Panc1 (cell line): ENCODE results near the gene TFAP2A. TPM values are rescaled to one million over a fixed set of nuclear protein-coding genes. Genes with fewer than 3 reads are reported as not detected.

Experiments
- ATAC-seq: fragments of 200-7000 bp; cut with Tn5 transposase; 2 replicates; pipeline ENCODE4 v1.9.1; 2020; ENCODE audit warnings: mild to moderate bottlenecking, moderate library complexity
- BruUV-seq: library from RNA; stranded (reverse); fragments of 400-500 nt; replicated peaks from 2 replicates; lab custom pipeline; 2021; lab: Mats Ljungman, UMichigan
- CTCF ChIA-PET: fragments of 300-600 bp; sonication (Branson Sonifier 250); formaldehyde crosslinking; loops from one replicate; lab custom pipeline; 2022; ENCODE audit warnings: antibody characterized with exemption; lab: Charles Lee
- POLR2A ChIA-PET: fragments of 300-600 bp; sonication (Branson Sonifier 250); formaldehyde crosslinking; loops from one replicate; lab custom pipeline; 2022; ENCODE audit warnings: antibody characterized with exemption; lab: Charles Lee
- DNase-seq: peaks from one replicate; pipeline ENCODE4 v3.0.0-alpha.2; 2010; ENCODE audit warnings: low read depth, low spot score
- H3K27ac ChIP-seq: 2 replicates; pipeline ENCODE4 v1.5.1; 2011; ENCODE audit warnings: mild to moderate bottlenecking, low read length, inconsistent platforms
- H3K27me3 ChIP-seq: fragments of 200-500 bp; sonication (Bioruptor generic); 2 replicates; pipeline ENCODE4 v1.6.0; 2014; ENCODE audit warnings: low read length, inconsistent platforms; ENCODE audit not compliant: control insufficient read depth, insufficient read depth
- H3K36me3 ChIP-seq: fragments of 200-500 bp; sonication (Bioruptor generic); 2 replicates; pipeline ENCODE4 v1.5.1; 2014; ENCODE audit warnings: inconsistent platforms, mild to moderate bottlenecking, low read length, moderate library complexity; ENCODE audit not compliant: control insufficient read depth, insufficient read depth
- H3K4me1 ChIP-seq: 2 replicates; pipeline ENCODE4 v1.5.1; 2011; ENCODE audit warnings: inconsistent platforms, mild to moderate bottlenecking, low read length, moderate library complexity; ENCODE audit not compliant: control insufficient read depth, insufficient read depth
- H3K4me3 ChIP-seq, 2 experiments: 2 replicates each; pipeline ENCODE4 v1.5.1; 2011 to 2012; ENCODE audit warnings: low read depth in 2 of 2, low read length in 2 of 2, mild to moderate bottlenecking in 2 of 2, inconsistent platforms in 1 of 2, moderate library complexity in 1 of 2
- H3K9me3 ChIP-seq: fragments of 200-500 bp; sonication (Bioruptor generic); 2 replicates; pipeline ENCODE4 v1.5.1; 2014; ENCODE audit warnings: low read depth, mild to moderate bottlenecking, inconsistent platforms, low read length, moderate library complexity; ENCODE audit not compliant: control insufficient read depth, insufficient read depth
- CTCF ChIP-seq: fragments of 450-650 bp; IDR thresholded peaks from 2 replicates; pipeline ENCODE4 v1.5.1; 2017; ENCODE audit warnings: mild to moderate bottlenecking
- POLR2AphosphoS5 ChIP-seq: IDR thresholded peaks from 2 replicates; pipeline ENCODE4 v1.6.1; 2012; ENCODE audit warnings: mild to moderate bottlenecking, low read depth, low read length, moderate library complexity
- REST ChIP-seq, 2 experiments: IDR thresholded peaks; 2 replicates each; pipeline ENCODE4 v1.6.1; 2011 to 2012; ENCODE audit warnings: low read depth in 2 of 2, control low read depth in 1 of 2, low read length in 1 of 2, mild to moderate bottlenecking in 1 of 2, moderate library complexity in 1 of 2; ENCODE audit not compliant: insufficient read depth in 1 of 2
- SIN3A ChIP-seq: IDR thresholded peaks from 2 replicates; pipeline ENCODE4 v1.6.1; 2012; ENCODE audit warnings: low read depth, mild to moderate bottlenecking, low read length, moderate library complexity, borderline replicate concordance; ENCODE audit not compliant: insufficient read depth
- TCF7L2 ChIP-seq: IDR thresholded peaks from 2 replicates; pipeline ENCODE4 v1.6.1; 2011; ENCODE audit warnings: mild to moderate bottlenecking, low read depth, low read length, inconsistent platforms
- in situ Hi-C: cut with HindIII; loops from 2 replicates; pipeline ENCODE4 v1.10.0; 2016; ENCODE audit warnings: low sequenced_read_pairs, low pct_unique_long_range_greater_than_20kb
- intact Hi-C: fragments of 100-400 bp; cut with micrococcal nuclease; formaldehyde crosslinking; loops from one replicate; pipeline ENCODE4 v1.10.0; 2022; ENCODE audit not compliant: unreplicated experiment
- total RNA-seq: library from RNA; stranded (reverse); gene quantifications from one replicate; pipeline ENCODE4 v1.2.1, GENCODE V29; 2021; ENCODE audit not compliant: unreplicated experiment

TFAP2A gene
- total RNA-seq, 1 experiment from 2014 or later, result 83.9 TPM

DNA sequence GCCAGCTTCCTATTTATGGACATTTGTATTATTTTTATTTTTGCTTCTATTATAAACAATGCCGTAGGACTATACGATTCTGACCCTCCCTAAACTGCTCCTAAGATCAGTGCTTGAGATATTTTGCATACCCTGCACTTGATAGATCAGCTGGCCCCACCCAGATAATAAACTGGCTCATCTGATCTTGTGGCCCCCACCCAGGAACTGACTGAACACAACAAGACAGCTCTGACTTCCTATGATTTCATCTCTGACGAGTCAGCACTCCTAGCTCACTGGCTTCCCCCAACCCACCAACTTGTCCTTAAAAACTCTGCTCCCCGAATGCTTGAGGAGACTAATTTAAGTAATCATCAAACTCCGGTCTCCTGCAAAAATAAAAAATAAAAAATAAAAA lies 34.9 kb upstream of the TFAP2A start:
- in situ Hi-C loops, result no loop called here
- Histone ChIP-seq H3K9me3 (no peaks in the 10 kb centered on the region), H3K36me3 (no peaks in the 10 kb centered on the region), H3K27me3 (no peaks in the 10 kb centered on the region), H3K27ac (no peak overlapping the region), H3K4me3 (no peak overlapping the region), H3K4me1 (no peaks in the 10 kb centered on the region)
- ChIA-PET POLR2A (no interaction called here), CTCF (no interaction called here)
- DNase-seq, result no peak
- no peak for ATAC-seq
- no TSS peak for BruUV-seq
- TF ChIP-seq REST (IDR thresholded peaks at IDR 0.05; ENCODE audit: insufficient read depth in 1 of 2, low read depth in 2 of 2, low read length in 1 of 2), result no peak
- intact Hi-C loops, result no loop called here

GRCh38 chr6:10448096-10448495 lies 33.2 kb upstream of the TFAP2A start:
- in situ Hi-C loops, result no loop called here
- no TSS peak for BruUV-seq
- ATAC-seq (no peak), DNase-seq (no peak)
- no peaks in the 10 kb centered on the region for H3K27me3 ChIP-seq
- POLR2A ChIA-PET, result no interaction called here
- H3K27ac ChIP-seq, result no peak overlapping the region
- no peak overlapping the region for H3K4me3 ChIP-seq
- TF ChIP-seq CTCF (no peak), POLR2AphosphoS5 (no peak), TCF7L2 (no peak)
- no peaks in the 10 kb centered on the region for H3K4me1 ChIP-seq
- no peaks in the 10 kb centered on the region for H3K9me3 ChIP-seq
- H3K36me3 ChIP-seq, result no peaks in the 10 kb centered on the region
- CTCF ChIA-PET, result no interaction called here
- intact Hi-C loops, result no loop called here

- TF ChIP-seq CTCF (no peak), POLR2AphosphoS5 (no peak), REST (IDR thresholded peaks at IDR 0.05; ENCODE audit: insufficient read depth in 1 of 2, low read depth in 2 of 2, low read length in 1 of 2) (no peak), SIN3A (no peak), TCF7L2 (no peak)
- ChIA-PET POLR2A (no interaction called here), CTCF (no interaction called here)
- H3K27ac ChIP-seq, result no peak overlapping the region
- in situ Hi-C loops (no loop called here), intact Hi-C loops (no loop called here)
- H3K9me3 ChIP-seq, result no peaks in the 10 kb centered on the region
- no peak overlapping the region for H3K4me3 ChIP-seq
- DNase-seq (no peak), ATAC-seq (no peak)
- H3K36me3 ChIP-seq, result no peaks in the 10 kb centered on the region
- no TSS peak for BruUV-seq
- no peaks in the 10 kb centered on the region for H3K27me3 ChIP-seq
- H3K4me1 ChIP-seq, result no peaks in the 10 kb centered on the region
Observed at GRCh38 chr6:10446548-10446947, 31.7 kb upstream of the TFAP2A start.
